Kidney capillary endothelial cell (primary cell): Measurements from ENCODE around the gene GCN1.

Experiments
- DNase-seq: peaks from one replicate; pipeline ENCODE4 v3.0.0-alpha.2; 2018; ENCODE audit warnings: low spot score

The GCN1 gene

GRCh38 chr12:120115692-120116440, 78.6 kb downstream of the GCN1 start:
- no peak for DNase-seq

GRCh38 chr12:120115066-120115465, 79.4 kb downstream of the GCN1 start:
- DNase-seq, result no peak

GRCh38 chr12:120110550-120111501, 83.7 kb downstream of the GCN1 start:
- no peak for DNase-seq

- no peak for DNase-seq
These were observed 84.8 kb downstream of the GCN1 start for GRCh38 chr12:120109570-120110267.

- DNase-seq, result no peak
These were observed 88.4 kb downstream of the GCN1 start for GRCh38 chr12:120106151-120106550.

- no peak for DNase-seq
These were observed 91.1 kb downstream of the GCN1 start for GRCh38 chr12:120103371-120103770.

GRCh38 chr12:120103044-120103338, 91.5 kb downstream of the GCN1 start:
- DNase-seq, result no peak

- no peak for DNase-seq
These were observed 92.1 kb downstream of the GCN1 start for GRCh38 chr12:120102189-120103043.

- no peak for DNase-seq
These were observed 92.9 kb downstream of the GCN1 start for GRCh38 chr12:120101617-120102016.

- no peak for DNase-seq
These were observed 93.3 kb downstream of the GCN1 start for GRCh38 chr12:120101182-120101581.

GRCh38 chr12:120100630-120101029, 93.9 kb downstream of the GCN1 start:
- no peak for DNase-seq

- no peak for DNase-seq
These were observed 94.8 kb downstream of the GCN1 start for GRCh38 chr12:120099738-120100137.

- no peak for DNase-seq
These were observed 95.6 kb downstream of the GCN1 start for GRCh38 chr12:120098756-120099470.

GRCh38 chr12:120096671-120097202, 97.8 kb downstream of the GCN1 start:
- DNase-seq, result no peak

GRCh38 chr12:120095736-120096135, 98.8 kb downstream of the GCN1 start:
- no peak for DNase-seq

GRCh38 chr12:120095331-120095730, 99.2 kb downstream of the GCN1 start:
- DNase-seq, result no peak

- no peak for DNase-seq
These were observed 100.0 kb downstream of the GCN1 start for GRCh38 chr12:120094485-120094884.

- DNase-seq, result no peak
These were observed 100.7 kb downstream of the GCN1 start for GRCh38 chr12:120093592-120094355.

GRCh38 chr12:120093336-120093591, 101.3 kb downstream of the GCN1 start:
- DNase-seq, result no peak
